IMR-90 (cell line): Measurements from ENCODE around the gene TGM6. TPM values are rescaled to one million over a fixed set of nuclear protein-coding genes. Genes with fewer than 3 reads are reported as not detected.

Experiments used
- ATAC-seq: fragments of 200-7000 bp; cut with Tn5 transposase; 2 replicates; pipeline ENCODE4 v1.9.1; 2020; ENCODE audit warnings: low read depth, mild to moderate bottlenecking, moderate library complexity
- BruUV-seq: library from RNA; stranded (reverse); fragments of 400-500 nt; replicated peaks from 2 replicates; lab custom pipeline; 2021; lab: Mats Ljungman, UMichigan
- CTCF ChIA-PET: fragments of 300-600 bp; formaldehyde crosslinking; extraction: SDS; loops from one replicate; lab custom pipeline; 2021; ENCODE audit warnings: antibody characterized with exemption; lab: Yijun Ruan, JAX
- POLR2A ChIA-PET: fragments of 300-600 bp; sonication (Branson Sonifier 250); formaldehyde crosslinking; loops from one replicate; lab custom pipeline; 2022; ENCODE audit warnings: antibody characterized with exemption; ENCODE audit not compliant: unreplicated experiment; lab: Charles Lee
- DNase-seq: peaks from one replicate; pipeline ENCODE4 v3.0.0; 2013
- H2AFZ ChIP-seq: replicated peaks from 2 replicates; pipeline ENCODE3; 2013; ENCODE audit warnings: low read length, mild to moderate bottlenecking; ENCODE audit not compliant: poor library complexity
- H2AK5ac ChIP-seq: 2 replicates; pipeline ENCODE4 v1.6.1; 2013; ENCODE audit warnings: low read depth, low read length, inconsistent platforms
- H2AK9ac ChIP-seq: replicated peaks from 2 replicates; pipeline ENCODE3; 2013; ENCODE audit warnings: mild to moderate bottlenecking, low read depth, low read length, moderate library complexity; ENCODE audit not compliant: poor library complexity
- H2BK120ac ChIP-seq: 2 replicates; pipeline ENCODE4 v1.6.1; 2013; ENCODE audit warnings: low read depth, low read length, inconsistent platforms
- H2BK15ac ChIP-seq: 3 replicates; pipeline ENCODE4 v1.6.1; 2013; ENCODE audit warnings: low read depth, low read length, inconsistent platforms
- H2BK20ac ChIP-seq: 2 replicates; pipeline ENCODE4 v1.6.1; 2013; ENCODE audit warnings: low read depth, mild to moderate bottlenecking, inconsistent platforms, low read length, moderate library complexity
- H2BK5ac ChIP-seq: 2 replicates; pipeline ENCODE4 v1.6.1; 2013; ENCODE audit warnings: mild to moderate bottlenecking, low read depth, low read length, inconsistent platforms; ENCODE audit not compliant: poor library complexity, severe bottlenecking
- H3K14ac ChIP-seq: replicated peaks from 2 replicates; pipeline ENCODE4 v1.6.1; 2013; ENCODE audit warnings: low read depth, low read length, inconsistent platforms
- H3K18ac ChIP-seq: 2 replicates; pipeline ENCODE4 v1.6.1; 2013; ENCODE audit warnings: low read depth, low read length, control low read depth
- H3K23ac ChIP-seq: 2 replicates; pipeline ENCODE4 v1.6.1; 2013; ENCODE audit warnings: low read depth, low read length, inconsistent platforms
- H3K27ac ChIP-seq: 2 replicates; pipeline ENCODE4 v1.5.1; 2013; ENCODE audit warnings: mild to moderate bottlenecking, control low read depth, low read length; ENCODE audit not compliant: insufficient read depth
- H3K27me3 ChIP-seq: 2 replicates; pipeline ENCODE4 v1.6.1; 2013; ENCODE audit warnings: low read length; ENCODE audit not compliant: control insufficient read depth, insufficient read depth
- H3K36me3 ChIP-seq: 2 replicates; pipeline ENCODE4 v1.6.1; 2013; ENCODE audit warnings: low read length, mixed read lengths; ENCODE audit not compliant: control insufficient read depth, insufficient read depth
- H3K4ac ChIP-seq: 2 replicates; pipeline ENCODE4 v1.6.1; 2013; ENCODE audit warnings: low read depth, low read length, inconsistent platforms
- H3K4me1 ChIP-seq: 2 replicates; pipeline ENCODE4 v1.6.1; 2013; ENCODE audit warnings: low read length, mixed read lengths; ENCODE audit not compliant: control insufficient read depth, insufficient read depth
- H3K4me2 ChIP-seq: 2 replicates; pipeline ENCODE4 v1.6.1; 2013; ENCODE audit warnings: low read depth, mild to moderate bottlenecking, control low read depth, low read length, moderate library complexity
- H3K4me3 ChIP-seq: 2 replicates; pipeline ENCODE4 v1.5.1; 2013; ENCODE audit warnings: low read depth, mild to moderate bottlenecking, control low read depth, low read length, moderate library complexity; ENCODE audit not compliant: insufficient read depth
- H3K56ac ChIP-seq: 2 replicates; pipeline ENCODE4 v1.6.1; 2013; ENCODE audit warnings: low read length, inconsistent platforms; ENCODE audit not compliant: insufficient read depth; ENCODE audit errors: extremely low read depth
- H3K79me1 ChIP-seq, 2 experiments: 2 replicates each; pipeline ENCODE4 v1.6.1; 2013; ENCODE audit warnings: low read length in 2 of 2, inconsistent platforms in 1 of 2, low read depth in 1 of 2
- H3K9ac ChIP-seq: 2 replicates; pipeline ENCODE4 v1.6.1; 2013; ENCODE audit warnings: low read depth, low read length, control low read depth
- H3K9me1 ChIP-seq: 2 replicates; pipeline ENCODE4 v1.6.1; 2013; ENCODE audit warnings: low read length, inconsistent platforms; ENCODE audit not compliant: insufficient read depth
- H3K9me3 ChIP-seq: 2 replicates; pipeline ENCODE4 v1.6.1; 2013; ENCODE audit warnings: low read length; ENCODE audit not compliant: control insufficient read depth, insufficient read depth
- H4K20me1 ChIP-seq: 2 replicates; pipeline ENCODE4 v1.6.1; 2013; ENCODE audit warnings: low read length, inconsistent platforms; ENCODE audit not compliant: insufficient read depth
- H4K5ac ChIP-seq: 2 replicates; pipeline ENCODE4 v1.6.1; 2013; ENCODE audit warnings: mild to moderate bottlenecking, low read depth, low read length, control low read depth
- H4K8ac ChIP-seq, 2 experiments: 2 replicates each; pipeline ENCODE4 v1.6.1; 2013; ENCODE audit warnings: low read depth in 2 of 2, low read length in 2 of 2, control low read depth in 1 of 2, inconsistent platforms in 1 of 2
- H4K91ac ChIP-seq: 2 replicates; pipeline ENCODE4 v1.6.1; 2013; ENCODE audit warnings: low read depth, low read length, inconsistent platforms; ENCODE audit not compliant: insufficient read depth
- CTCF ChIP-seq: conservative IDR thresholded peaks from 2 replicates; pipeline ENCODE4 v1.5.1; 2012; ENCODE audit warnings: mild to moderate bottlenecking, low read depth, low read length, improper control_type of control experiment
- MAFK ChIP-seq: IDR thresholded peaks from 2 replicates; pipeline ENCODE4 v1.6.1; 2012; ENCODE audit warnings: low read depth, low read length, improper control_type of control experiment
- MXI1 ChIP-seq: IDR thresholded peaks from 2 replicates; pipeline ENCODE4 v1.6.1; 2012; ENCODE audit warnings: low read depth, mild to moderate bottlenecking, low read length, moderate library complexity, borderline replicate concordance
- WGBS, 2 experiments: methylation state at CpG; one replicate each; pipeline versions ENCODE4 v1.1.5 to v1.1.7; 2013; ENCODE audit warnings: missing lambda C conversion rate in 2 of 2; ENCODE audit not compliant: insufficient read length in 1 of 2; ENCODE audit errors: extremely low coverage in 2 of 2; 5-methylcytosine and 5-hydroxymethylcytosine counted together
- dilution Hi-C: fragments of 300-500 bp; cut with HindIII; formaldehyde crosslinking; loops from one replicate; pipeline ENCODE4 v1.14.3; 2018; ENCODE audit warnings: low sequenced_read_pairs; ENCODE audit not compliant: unreplicated experiment
- in situ Hi-C: fragments of 300-500 bp; cut with MboI; formaldehyde crosslinking; loops from 3 replicates; pipeline ENCODE4 v1.14.3; 2019; ENCODE audit warnings: low sequenced_read_pairs, inconsistent platforms, mixed read lengths
- intact Hi-C: fragments of 100-400 bp; cut with micrococcal nuclease; formaldehyde crosslinking; loops from 2 replicates; pipeline ENCODE4 v1.10.0; 2022
- polyA plus RNA-seq, 3 experiments: library from polyadenylated mRNA; depleted of rRNA; stranded (reverse); fragments of >200 nt; gene quantifications; 2 replicates each; pipeline ENCODE4 v1.2.3, GENCODE V29; 2012; ENCODE audit warnings: low replicate concordance in 1 of 3
- total RNA-seq: library from RNA; depleted of rRNA; stranded (reverse); fragments of >200 nt; gene quantifications from 2 replicates; pipeline ENCODE4 v1.2.3, GENCODE V29; 2012

The TGM6 gene
- total and polyA plus RNA-seq, 2 of the 4 experiments (the other 2 are of a cell fraction), result not detected

DNA sequence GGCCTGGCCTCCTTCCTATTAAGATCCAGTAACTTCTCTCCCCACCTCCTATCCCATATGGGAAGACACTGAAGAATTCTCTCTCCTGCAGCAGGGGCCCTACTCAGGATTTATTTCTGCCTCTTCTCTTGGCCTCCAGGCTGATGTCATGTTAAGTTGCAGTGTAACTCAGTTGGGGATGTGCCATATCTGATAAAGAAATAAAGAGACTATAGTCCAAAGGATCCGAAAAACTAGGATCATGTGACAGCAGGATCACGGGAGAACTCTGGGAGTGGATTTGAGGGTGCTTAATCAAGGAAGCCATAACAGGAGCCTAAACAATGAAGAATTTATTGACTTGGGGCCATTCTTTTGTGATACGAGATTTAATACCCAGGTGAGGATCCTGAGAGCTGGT, 38.5 kb upstream of the TGM6 start:
- no peak for ATAC-seq
- Histone ChIP-seq H4K91ac (no peak overlapping the region), H3K4me3 (no peak overlapping the region), H2BK120ac (no peak overlapping the region), H2AFZ (no peak overlapping the region), H2AK9ac (no peak overlapping the region), H4K20me1 (no peaks in the 10 kb centered on the region), H3K9me1 (no peaks in the 10 kb centered on the region), H2BK20ac (no peak overlapping the region), H3K18ac (no peak overlapping the region), H3K56ac (no peak overlapping the region), H3K14ac (no peak overlapping the region), H3K9ac (no peak overlapping the region), H2BK5ac (no peak overlapping the region), H3K27me3 (peaks cover 2% of the 10 kb centered on the region), H3K4me1 (no peaks in the 10 kb centered on the region), H4K8ac (no peak overlapping the region), H2AK5ac (no peak overlapping the region), H3K4me2 (no peak overlapping the region), H3K9me3 (no peaks in the 10 kb centered on the region), H3K36me3 (no peaks in the 10 kb centered on the region), H4K5ac (no peak overlapping the region), H2BK15ac (no peak overlapping the region), H3K27ac (no peak overlapping the region), H3K23ac (no peak overlapping the region), H3K79me1 (no peaks in the 10 kb centered on the region), H3K4ac (no peak overlapping the region)
- ChIA-PET POLR2A (no interaction called here), CTCF (no interaction called here)
- WGBS, 2 experiments, result 33% methylated on average over 3 of the region's 3 CpGs; no CpG with 5 or more reads in 1 of the 2 experiments
- in situ Hi-C loops (no loop called here), dilution Hi-C loops (no loop called here), intact Hi-C loops (no loop called here)
- BruUV-seq, result no TSS peak
- TF ChIP-seq MXI1 (no peak), CTCF (no peak), MAFK (no peak)
- no peak for DNase-seq
